Measurements from ENCODE around the gene LSM5.

LSM5 gene

DNA sequence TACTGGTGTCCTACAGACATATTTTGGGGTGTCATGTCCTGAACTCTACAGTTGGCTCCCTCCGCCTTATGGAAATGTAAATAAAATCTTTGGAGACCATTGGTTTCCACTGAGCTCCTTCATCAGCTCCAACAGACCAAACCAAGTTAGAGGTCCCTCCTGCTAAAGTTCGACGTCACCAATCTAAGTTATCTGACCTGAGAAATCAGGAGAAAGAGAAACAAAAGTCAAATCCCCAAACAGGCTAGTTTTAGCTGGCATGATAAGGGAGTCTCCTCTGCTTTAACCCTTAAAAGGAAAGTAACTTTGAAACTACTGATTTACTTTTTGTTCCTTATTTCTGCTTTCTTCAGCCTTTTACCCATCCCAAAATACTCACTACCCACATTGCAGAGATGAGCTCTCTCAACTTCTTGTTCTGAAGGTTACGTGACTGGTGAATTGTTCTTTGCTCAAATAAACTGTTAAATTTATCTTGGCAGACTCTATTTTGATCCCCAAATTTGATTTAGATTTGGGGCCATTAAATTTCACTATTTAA, 45.1 kb upstream of the LSM5 start:
- CTCF ChIA-PET, result no interaction called here
- TF ChIP-seq NFRKB (IDR thresholded peaks at IDR 0.05) (no peak), CTBP1 (IDR thresholded peaks at IDR 0.05; ENCODE audit: borderline replicate concordance) (no peak), SUZ12 (IDR thresholded peaks at IDR 0.05) (no peak), FOXK2 (IDR thresholded peaks at IDR 0.05) (no peak), HDGF (IDR thresholded peaks at IDR 0.05; ENCODE audit: borderline replicate concordance) (no peak), ARNT (IDR thresholded peaks at IDR 0.05) (no peak), FOXM1 (IDR thresholded peaks at IDR 0.05; ENCODE audit: borderline replicate concordance) (no peak), FOXA1 (IDR thresholded peaks at IDR 0.05) (no peak), LEF1 (IDR thresholded peaks at IDR 0.05; ENCODE audit: borderline replicate concordance) (no peak)
- TF ChIP-seq, protein P1, sequence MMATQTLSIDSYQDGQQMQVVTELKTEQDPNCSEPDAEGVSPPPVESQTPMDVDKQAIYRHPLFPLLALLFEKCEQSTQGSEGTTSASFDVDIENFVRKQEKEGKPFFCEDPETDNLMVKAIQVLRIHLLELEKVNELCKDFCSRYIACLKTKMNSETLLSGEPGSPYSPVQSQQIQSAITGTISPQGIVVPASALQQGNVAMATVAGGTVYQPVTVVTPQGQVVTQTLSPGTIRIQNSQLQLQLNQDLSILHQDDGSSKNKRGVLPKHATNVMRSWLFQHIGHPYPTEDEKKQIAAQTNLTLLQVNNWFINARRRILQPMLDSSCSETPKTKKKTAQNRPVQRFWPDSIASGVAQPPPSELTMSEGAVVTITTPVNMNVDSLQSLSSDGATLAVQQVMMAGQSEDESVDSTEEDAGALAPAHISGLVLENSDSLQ (IDR thresholded peaks at IDR 0.05), result no peak
- POLR2A ChIA-PET, result no interaction called here
- no peak for DNase-seq (ENCODE audit: extremely low spot score)

DNA sequence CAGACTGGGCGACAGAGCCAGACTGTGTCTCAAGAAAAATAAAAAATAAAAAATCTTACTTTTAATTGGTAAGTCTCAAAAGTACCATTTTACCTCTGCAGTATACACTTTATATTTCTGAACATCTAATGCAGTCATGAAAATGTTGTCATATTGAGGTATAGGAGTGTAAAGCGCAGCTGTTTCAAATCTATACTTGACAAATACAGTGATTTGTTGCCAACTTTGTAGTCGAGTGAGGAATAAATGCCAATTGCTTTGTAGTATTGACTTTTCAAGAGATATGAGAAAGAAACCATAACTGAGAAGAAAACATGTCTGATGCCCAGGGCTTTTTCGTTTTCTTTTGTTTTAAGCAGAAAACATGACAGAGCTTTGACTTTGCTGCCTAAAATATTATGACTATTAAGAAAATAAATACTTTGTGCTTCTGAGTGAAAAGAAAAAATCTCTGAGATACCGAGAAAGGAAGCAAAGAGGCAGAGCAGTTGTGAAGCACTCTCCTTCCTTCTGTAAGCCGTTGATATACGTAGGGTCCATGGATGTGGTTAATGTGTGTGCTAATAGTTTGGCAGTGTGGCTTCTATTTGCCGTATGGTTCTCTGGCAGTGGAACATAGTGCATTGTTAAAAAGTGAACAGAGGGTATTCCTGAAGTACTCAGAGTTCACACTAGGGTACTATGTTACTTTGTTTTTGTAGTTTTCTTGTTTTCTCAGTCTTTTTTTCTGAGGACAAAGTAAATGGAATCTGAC, 43.3 kb upstream of the LSM5 start:
- ChIA-PET POLR2A (no interaction called here), CTCF (no interaction called here)
- DNase-seq (ENCODE audit: extremely low spot score), result no peak
- no peak for TF ChIP-seq LEF1 (IDR thresholded peaks at IDR 0.05; ENCODE audit: borderline replicate concordance)
- TF ChIP-seq FOXK2 (IDR thresholded peaks at IDR 0.05), result no peak
- TF ChIP-seq FOXM1 (IDR thresholded peaks at IDR 0.05; ENCODE audit: borderline replicate concordance), result no peak
- no peak for TF ChIP-seq FOXA1 (IDR thresholded peaks at IDR 0.05)
- TF ChIP-seq, protein P1 (IDR thresholded peaks at IDR 0.05), result no peak
- TF ChIP-seq NFRKB (IDR thresholded peaks at IDR 0.05), result no peak
- TF ChIP-seq ZNF384 (IDR thresholded peaks at IDR 0.05), result no peak
- no peak for TF ChIP-seq CTBP1 (IDR thresholded peaks at IDR 0.05; ENCODE audit: borderline replicate concordance)
- TF ChIP-seq HDGF (IDR thresholded peaks at IDR 0.05; ENCODE audit: borderline replicate concordance), result no peak
- no peak for TF ChIP-seq SUZ12 (IDR thresholded peaks at IDR 0.05)
- TF ChIP-seq ELF4 (IDR thresholded peaks at IDR 0.05), result no peak
- no peak for TF ChIP-seq L3MBTL2 (conservative IDR thresholded peaks at IDR 0.05)
- no peak for TF ChIP-seq ARNT (IDR thresholded peaks at IDR 0.05)
- no peak for TF ChIP-seq SP1 (IDR thresholded peaks at IDR 0.05)
- no peak for TF ChIP-seq TARDBP (IDR thresholded peaks at IDR 0.05)
- no peak for TF ChIP-seq BHLHE40 (IDR thresholded peaks at IDR 0.05; ENCODE audit: borderline replicate concordance)

- POLR2A ChIA-PET, result no interaction called here
- TF ChIP-seq FOXK2 (IDR thresholded peaks at IDR 0.05) (no peak), SUZ12 (IDR thresholded peaks at IDR 0.05) (no peak), FOXA1 (IDR thresholded peaks at IDR 0.05) (no peak), SP1 (IDR thresholded peaks at IDR 0.05) (no peak), CTBP1 (IDR thresholded peaks at IDR 0.05; ENCODE audit: borderline replicate concordance) (no peak), LEF1 (IDR thresholded peaks at IDR 0.05; ENCODE audit: borderline replicate concordance) (no peak), NFRKB (IDR thresholded peaks at IDR 0.05) (no peak), BHLHE40 (IDR thresholded peaks at IDR 0.05; ENCODE audit: borderline replicate concordance) (no peak), L3MBTL2 (conservative IDR thresholded peaks at IDR 0.05) (no peak), FOXM1 (IDR thresholded peaks at IDR 0.05; ENCODE audit: borderline replicate concordance) (no peak), HDGF (IDR thresholded peaks at IDR 0.05; ENCODE audit: borderline replicate concordance) (no peak), ARNT (IDR thresholded peaks at IDR 0.05) (no peak), TARDBP (IDR thresholded peaks at IDR 0.05) (no peak), ZNF384 (IDR thresholded peaks at IDR 0.05) (no peak), ELF4 (IDR thresholded peaks at IDR 0.05) (no peak)
- TF ChIP-seq, protein P1 (IDR thresholded peaks at IDR 0.05), result no peak
- DNase-seq (ENCODE audit: extremely low spot score), result no peak
- CTCF ChIA-PET, result no interaction called here
Observed at GRCh38 chr7:32532716-32533115, 42.5 kb upstream of the LSM5 start.

- no peak for DNase-seq (ENCODE audit: extremely low spot score)
- CTCF ChIA-PET, result interaction anchor here (0.7 kb wide), 1 partner anchor 19 kb away, joined by 5 read pairs; no protein-coding TSS in a partner anchor
- POLR2A ChIA-PET, result no interaction called here
- TF ChIP-seq L3MBTL2 (conservative IDR thresholded peaks at IDR 0.05), result no peak
- no peak for TF ChIP-seq CTBP1 (IDR thresholded peaks at IDR 0.05; ENCODE audit: borderline replicate concordance)
Observed at GRCh38 chr7:32532086-32532485, 41.9 kb upstream of the LSM5 start.

DNA sequence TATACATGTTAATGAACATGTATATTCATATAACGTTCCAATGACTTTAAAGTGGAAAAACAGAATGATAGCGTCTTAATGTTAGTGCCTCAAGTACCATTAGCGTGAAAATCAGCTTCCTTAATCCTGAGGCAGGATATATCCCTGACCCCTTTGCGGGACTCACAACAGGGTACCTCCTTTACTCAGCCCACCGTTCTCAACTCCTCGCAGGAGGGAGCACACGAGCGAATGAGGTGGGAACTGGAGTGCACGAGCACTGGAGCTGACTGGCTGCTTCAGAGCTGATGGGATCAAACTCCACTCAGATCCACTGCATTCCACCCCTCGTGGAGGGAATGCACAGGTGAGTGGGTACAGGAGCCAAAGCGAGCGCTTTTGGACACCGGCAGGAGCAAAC, 41.2 kb upstream of the LSM5 start:
- no peak for DNase-seq (ENCODE audit: extremely low spot score)
- CTCF ChIA-PET, result no interaction called here
- POLR2A ChIA-PET, result no interaction called here
- TF ChIP-seq SP1 (IDR thresholded peaks at IDR 0.05) (no peak), FOXA1 (IDR thresholded peaks at IDR 0.05) (no peak), TARDBP (IDR thresholded peaks at IDR 0.05) (no peak), SUZ12 (IDR thresholded peaks at IDR 0.05) (no peak), FOXK2 (IDR thresholded peaks at IDR 0.05) (no peak), FOXM1 (IDR thresholded peaks at IDR 0.05; ENCODE audit: borderline replicate concordance) (no peak), ZNF384 (IDR thresholded peaks at IDR 0.05) (no peak), NFRKB (IDR thresholded peaks at IDR 0.05) (no peak), ELF4 (IDR thresholded peaks at IDR 0.05) (no peak), HDGF (IDR thresholded peaks at IDR 0.05; ENCODE audit: borderline replicate concordance) (no peak), ARNT (IDR thresholded peaks at IDR 0.05) (no peak), L3MBTL2 (conservative IDR thresholded peaks at IDR 0.05) (no peak), CTBP1 (IDR thresholded peaks at IDR 0.05; ENCODE audit: borderline replicate concordance) (no peak), LEF1 (IDR thresholded peaks at IDR 0.05; ENCODE audit: borderline replicate concordance) (no peak), BHLHE40 (IDR thresholded peaks at IDR 0.05; ENCODE audit: borderline replicate concordance) (no peak)
- TF ChIP-seq, protein P1 (IDR thresholded peaks at IDR 0.05), result no peak

Data from HEK293T (cell line).